Liver (tissue), 9 donors: ENCODE data around the gene PPIC. TPM values are rescaled to one million over a fixed set of nuclear protein-coding genes. Genes with fewer than 3 reads are reported as not detected.
A peak's percentile ranks its signal among the peaks of the same experiment; 100 is the strongest.

Source experiments
- DNase-seq: peaks from one replicate; pipeline ENCODE4 v3.0.0-alpha.2; 2017; ENCODE audit warnings: low spot score
- H3K27ac ChIP-seq, 2 donors: one replicate each; pipeline ENCODE4 v1.7.0; 2013; ENCODE audit warnings: inconsistent platforms in 2 of 2, low read length in 2 of 2, control low read depth in 1 of 2, low read depth in 1 of 2, mild to moderate bottlenecking in 1 of 2
- H3K27me3 ChIP-seq, 4 donors: one replicate each; pipeline versions ENCODE4 v1.6.1 to v1.7.0; 2013; ENCODE audit warnings: low read length in 3 of 4, inconsistent platforms in 1 of 4, mild to moderate bottlenecking in 1 of 4, moderate library complexity in 1 of 4; ENCODE audit not compliant: control insufficient read depth in 4 of 4, insufficient read depth in 4 of 4
- H3K36me3 ChIP-seq, 4 donors: one replicate each; pipeline versions ENCODE4 v1.6.1 to v1.7.0; 2013; ENCODE audit warnings: low read length in 3 of 4, mild to moderate bottlenecking in 3 of 4, low read depth in 1 of 4, moderate library complexity in 1 of 4; ENCODE audit not compliant: control insufficient read depth in 4 of 4, insufficient read depth in 3 of 4
- H3K4me1 ChIP-seq, 4 donors: one replicate each; pipeline versions ENCODE4 v1.6.1 to v1.7.0; 2013; ENCODE audit warnings: low read length in 3 of 4, mild to moderate bottlenecking in 3 of 4, moderate library complexity in 1 of 4; ENCODE audit not compliant: control insufficient read depth in 4 of 4, insufficient read depth in 4 of 4
- H3K4me3 ChIP-seq, 3 donors: one replicate each; pipeline versions ENCODE4 v1.6.1 to v1.7.0; 2013; ENCODE audit warnings: low read length in 3 of 3, control low read depth in 1 of 3, low read depth in 1 of 3, mild to moderate bottlenecking in 1 of 3
- H3K9ac ChIP-seq, 2 donors: one replicate each; pipeline ENCODE4 v1.7.0; 2013; ENCODE audit warnings: low read length in 2 of 2, mild to moderate bottlenecking in 2 of 2, moderate library complexity in 2 of 2, control low read depth in 1 of 2, low read depth in 1 of 2
- H3K9me3 ChIP-seq, 4 donors: one replicate each; pipeline versions ENCODE4 v1.6.1 to v1.7.0; 2013; ENCODE audit warnings: low read length in 3 of 4; ENCODE audit not compliant: control insufficient read depth in 4 of 4
- ATF3 ChIP-seq: IDR thresholded peaks from 2 replicates; pipeline ENCODE4 v1.6.1; 2016; ENCODE audit warnings: antibody characterized with exemption
- EGR1 ChIP-seq, 2 donors: IDR thresholded peaks; 2 replicates each; pipeline ENCODE4 v1.6.1; 2016 to 2018; ENCODE audit warnings: antibody characterized with exemption in 2 of 2, low read depth in 2 of 2
- FOXA1 ChIP-seq: IDR thresholded peaks from 2 replicates; pipeline ENCODE4 v1.6.1; 2016; ENCODE audit warnings: antibody characterized with exemption
- FOXA2 ChIP-seq: IDR thresholded peaks from 2 replicates; pipeline ENCODE4 v1.6.1; 2016; ENCODE audit warnings: antibody characterized with exemption
- GABPA ChIP-seq, 2 donors: IDR thresholded peaks in 1 of 2; conservative IDR thresholded peaks in 1 of 2; 2 replicates each; pipeline ENCODE4 v1.6.1; 2016; ENCODE audit warnings: antibody characterized with exemption in 2 of 2, mild to moderate bottlenecking in 1 of 2, moderate library complexity in 1 of 2
- HNF4A ChIP-seq, 2 donors: conservative IDR thresholded peaks; 2 replicates each; pipeline ENCODE4 v1.6.1; 2016; ENCODE audit warnings: antibody characterized with exemption in 2 of 2, mild to moderate bottlenecking in 2 of 2
- HNF4G ChIP-seq: IDR thresholded peaks from 2 replicates; pipeline ENCODE4 v1.6.1; 2016; ENCODE audit warnings: antibody characterized with exemption
- JUND ChIP-seq, 2 donors: IDR thresholded peaks; 2 replicates each; pipeline ENCODE4 v1.6.1; 2016; ENCODE audit warnings: antibody characterized with exemption in 2 of 2
- MAX ChIP-seq: IDR thresholded peaks from 2 replicates; pipeline ENCODE4 v1.6.1; 2016; ENCODE audit warnings: antibody characterized with exemption
- NR2F2 ChIP-seq: IDR thresholded peaks from 2 replicates; pipeline ENCODE4 v1.6.1; 2016; ENCODE audit warnings: antibody characterized with exemption
- RAD21 ChIP-seq, 2 donors: IDR thresholded peaks; 2 replicates each; pipeline ENCODE4 v1.6.1; 2016; ENCODE audit warnings: antibody characterized with exemption in 2 of 2, mild to moderate bottlenecking in 2 of 2
- REST ChIP-seq: IDR thresholded peaks from 2 replicates; pipeline ENCODE4 v1.6.1; 2016; ENCODE audit warnings: antibody characterized with exemption, mild to moderate bottlenecking
- RXRA ChIP-seq, 2 donors: IDR thresholded peaks; 2 replicates each; pipeline ENCODE4 v1.6.1; 2017 to 2018; ENCODE audit warnings: antibody characterized with exemption in 2 of 2, mild to moderate bottlenecking in 1 of 2
- SP1 ChIP-seq: IDR thresholded peaks from 2 replicates; pipeline ENCODE4 v1.6.1; 2018; ENCODE audit warnings: antibody characterized with exemption, mild to moderate bottlenecking
- TAF1 ChIP-seq: conservative IDR thresholded peaks from 2 replicates; pipeline ENCODE4 v1.6.1; 2016; ENCODE audit warnings: antibody characterized with exemption, mild to moderate bottlenecking
- YY1 ChIP-seq: IDR thresholded peaks from 2 replicates; pipeline ENCODE4 v1.6.1; 2016; ENCODE audit warnings: antibody characterized with exemption, mild to moderate bottlenecking
- WGBS: extraction: QIAGEN DNeasy Blood & Tissue Kit; methylation state at CpG from one replicate; pipeline ENCODE4 v1.1.7; 2013; 5-methylcytosine and 5-hydroxymethylcytosine counted together
- polyA plus RNA-seq, 2 donors: library from polyadenylated mRNA; stranded (reverse) in 1 of 2; unstranded in 1 of 2; fragments of 200-250 nt in 1 of 2; fragments of >200 nt in 1 of 2; fragmentation: Nextera tagmentation in 1 of 2; extraction: Ambion mirVana in 1 of 2; gene quantifications; one replicate each; pipeline versions ENCODE4 v1.2.1 to v1.2.3, GENCODE V29; 2013 to 2015
- total RNA-seq, 2 donors: library from RNA; depleted of rRNA; stranded (reverse); fragments of >200 nt; gene quantifications; one replicate each; pipeline ENCODE4 v1.2.3, GENCODE V29; 2014
- TF ChIP-seq, protein P1 (sequence below): fragments of 150-350 bp; IDR thresholded peaks from 2 replicates; pipeline ENCODE4 v1.5.1; 2017; ENCODE audit warnings: improper control_type of control experiment, low read depth, low read length; ENCODE audit not compliant: missing input control
- TF ChIP-seq, protein P2 (sequence below): IDR thresholded peaks from 2 replicates; pipeline ENCODE4 v1.6.1; 2016; ENCODE audit warnings: antibody characterized with exemption
- donor health status: healthy.
- donor health status: healthy.
- donor health status: healthy.
- donor health status: healthy.
- donor health status: healthy.

Gene PPIC
- total and polyA plus RNA-seq, 4 donors, result 13.3 to 26.3 (median 17.3) TPM

GRCh38 chr5:123014689-123015088 is 21.8 kb downstream of the PPIC start:
- H3K9me3 ChIP-seq, result no peaks in the 10 kb centered on the region
- 79% methylated on average over 1 of the region's 1 CpG for WGBS
- no peak for DNase-seq
- peaks cover 0 to 1% (median 0%) of the 10 kb centered on the region in 4 donors for H3K36me3 ChIP-seq
- H3K4me3 ChIP-seq, result no peak overlapping the region
- peak in 1 of 2 donors; percentile 9 for TF ChIP-seq HNF4A (conservative IDR thresholded peaks at IDR 0.05)
- no peak for TF ChIP-seq EGR1 (IDR thresholded peaks at IDR 0.05; ENCODE audit: low read depth in 2 of 2)
- no peaks in the 10 kb centered on the region for H3K27me3 ChIP-seq
- no peak overlapping the region for H3K27ac ChIP-seq
- no peaks in the 10 kb centered on the region for H3K4me1 ChIP-seq
- no peak overlapping the region for H3K9ac ChIP-seq

- TF ChIP-seq RXRA (IDR thresholded peaks at IDR 0.05) (no peak), EGR1 (IDR thresholded peaks at IDR 0.05; ENCODE audit: low read depth in 2 of 2) (no peak), TAF1 (no peak), ATF3 (no peak), MAX (no peak), HNF4G (no peak), REST (no peak), HNF4A (conservative IDR thresholded peaks at IDR 0.05) (no peak), FOXA1 (no peak), RAD21 (IDR thresholded peaks at IDR 0.05) (no peak), YY1 (no peak), SP1 (no peak), GABPA (IDR thresholded peaks at IDR 0.05 in 1 of 2, conservative IDR thresholded peaks at IDR 0.05 in 1 of 2) (no peak), JUND (IDR thresholded peaks at IDR 0.05) (no peak), NR2F2 (no peak), FOXA2 (no peak)
- TF ChIP-seq, protein P1, sequence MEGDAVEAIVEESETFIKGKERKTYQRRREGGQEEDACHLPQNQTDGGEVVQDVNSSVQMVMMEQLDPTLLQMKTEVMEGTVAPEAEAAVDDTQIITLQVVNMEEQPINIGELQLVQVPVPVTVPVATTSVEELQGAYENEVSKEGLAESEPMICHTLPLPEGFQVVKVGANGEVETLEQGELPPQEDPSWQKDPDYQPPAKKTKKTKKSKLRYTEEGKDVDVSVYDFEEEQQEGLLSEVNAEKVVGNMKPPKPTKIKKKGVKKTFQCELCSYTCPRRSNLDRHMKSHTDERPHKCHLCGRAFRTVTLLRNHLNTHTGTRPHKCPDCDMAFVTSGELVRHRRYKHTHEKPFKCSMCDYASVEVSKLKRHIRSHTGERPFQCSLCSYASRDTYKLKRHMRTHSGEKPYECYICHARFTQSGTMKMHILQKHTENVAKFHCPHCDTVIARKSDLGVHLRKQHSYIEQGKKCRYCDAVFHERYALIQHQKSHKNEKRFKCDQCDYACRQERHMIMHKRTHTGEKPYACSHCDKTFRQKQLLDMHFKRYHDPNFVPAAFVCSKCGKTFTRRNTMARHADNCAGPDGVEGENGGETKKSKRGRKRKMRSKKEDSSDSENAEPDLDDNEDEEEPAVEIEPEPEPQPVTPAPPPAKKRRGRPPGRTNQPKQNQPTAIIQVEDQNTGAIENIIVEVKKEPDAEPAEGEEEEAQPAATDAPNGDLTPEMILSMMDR, result no peak
- TF ChIP-seq, protein P2, sequence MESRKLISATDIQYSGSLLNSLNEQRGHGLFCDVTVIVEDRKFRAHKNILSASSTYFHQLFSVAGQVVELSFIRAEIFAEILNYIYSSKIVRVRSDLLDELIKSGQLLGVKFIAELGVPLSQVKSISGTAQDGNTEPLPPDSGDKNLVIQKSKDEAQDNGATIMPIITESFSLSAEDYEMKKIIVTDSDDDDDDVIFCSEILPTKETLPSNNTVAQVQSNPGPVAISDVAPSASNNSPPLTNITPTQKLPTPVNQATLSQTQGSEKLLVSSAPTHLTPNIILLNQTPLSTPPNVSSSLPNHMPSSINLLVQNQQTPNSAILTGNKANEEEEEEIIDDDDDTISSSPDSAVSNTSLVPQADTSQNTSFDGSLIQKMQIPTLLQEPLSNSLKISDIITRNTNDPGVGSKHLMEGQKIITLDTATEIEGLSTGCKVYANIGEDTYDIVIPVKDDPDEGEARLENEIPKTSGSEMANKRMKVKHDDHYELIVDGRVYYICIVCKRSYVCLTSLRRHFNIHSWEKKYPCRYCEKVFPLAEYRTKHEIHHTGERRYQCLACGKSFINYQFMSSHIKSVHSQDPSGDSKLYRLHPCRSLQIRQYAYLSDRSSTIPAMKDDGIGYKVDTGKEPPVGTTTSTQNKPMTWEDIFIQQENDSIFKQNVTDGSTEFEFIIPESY, result no peak
- H3K9me3 ChIP-seq, result no peaks in the 10 kb centered on the region
- peaks cover 0 to 1% (median 0%) of the 10 kb centered on the region in 4 donors for H3K36me3 ChIP-seq
- H3K27ac ChIP-seq, result no peak overlapping the region
- DNase-seq, result no peak
- H3K4me3 ChIP-seq, result no peak overlapping the region
- no peak overlapping the region for H3K9ac ChIP-seq
- no peaks in the 10 kb centered on the region for H3K4me1 ChIP-seq
- 93% methylated on average over 1 of the region's 1 CpG for WGBS
- no peaks in the 10 kb centered on the region for H3K27me3 ChIP-seq
These were observed 24.2 kb downstream of the PPIC start for GRCh38 chr5:123012321-123012720.
